ENCODE measurements around the gene ITPK1.

Gene ITPK1

DNA sequence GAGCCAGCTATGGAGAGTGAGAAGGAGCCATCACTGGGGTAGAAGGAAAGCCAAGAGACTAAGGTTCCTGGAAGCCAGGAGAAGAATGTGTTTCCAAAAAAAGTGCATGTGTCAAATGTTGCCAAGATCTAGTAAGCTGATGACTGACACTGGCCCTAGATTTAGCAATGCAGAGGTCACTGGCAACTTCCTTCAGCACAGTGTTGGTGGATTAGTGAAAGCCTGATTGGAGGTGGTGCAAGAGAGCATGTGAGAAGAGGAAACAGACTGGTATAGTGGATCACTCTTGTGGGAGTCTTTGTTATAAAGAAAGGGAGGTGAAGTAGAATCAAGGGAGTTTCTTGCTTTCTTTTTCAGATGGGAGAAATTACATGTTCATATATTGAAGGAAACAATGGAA, 226.8 kb downstream of the ITPK1 start:
- DNase-seq (ENCODE audit: low read depth), result no peak

GRCh38 chr14:92887157-92887556, 228.6 kb downstream of the ITPK1 start:
- no peak for DNase-seq (ENCODE audit: low read depth)
